Stimulated activated CD4-positive, alpha-beta T cell treated with anti-CD3 and anti-CD28 coated beads, TNF-alpha, amount 100 ng/mL, for 24 hours (primary cell): ENCODE results near the gene SIPA1L3.

ENCODE experiments used
- DNase-seq, 3 experiments: peaks; one replicate each; pipeline ENCODE4 v3.0.0-alpha.2; 2020; ENCODE audit warnings: low read depth in 3 of 3

SIPA1L3 gene

DNA sequence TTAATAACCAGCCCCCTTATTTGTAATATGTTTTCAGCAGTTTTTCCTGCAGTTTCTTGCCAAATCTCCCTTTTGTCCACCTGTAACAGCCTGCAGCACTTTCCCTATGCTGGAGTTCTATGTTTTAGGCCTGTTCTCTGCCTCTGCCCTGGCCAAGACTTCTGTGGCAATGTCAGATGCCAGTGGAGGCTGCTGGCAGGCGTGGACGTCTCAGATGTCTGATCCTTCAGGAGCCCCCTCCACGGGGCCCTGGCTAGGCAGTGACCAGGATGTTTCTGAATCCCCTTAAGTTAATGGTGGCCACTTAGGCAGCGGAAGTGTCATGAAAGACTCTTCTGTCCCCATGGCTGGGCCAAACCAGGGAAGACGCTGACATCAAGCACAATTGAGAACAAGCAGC lies 40.8 kb downstream of the SIPA1L3 start:
- DNase-seq, result no peak

DNA sequence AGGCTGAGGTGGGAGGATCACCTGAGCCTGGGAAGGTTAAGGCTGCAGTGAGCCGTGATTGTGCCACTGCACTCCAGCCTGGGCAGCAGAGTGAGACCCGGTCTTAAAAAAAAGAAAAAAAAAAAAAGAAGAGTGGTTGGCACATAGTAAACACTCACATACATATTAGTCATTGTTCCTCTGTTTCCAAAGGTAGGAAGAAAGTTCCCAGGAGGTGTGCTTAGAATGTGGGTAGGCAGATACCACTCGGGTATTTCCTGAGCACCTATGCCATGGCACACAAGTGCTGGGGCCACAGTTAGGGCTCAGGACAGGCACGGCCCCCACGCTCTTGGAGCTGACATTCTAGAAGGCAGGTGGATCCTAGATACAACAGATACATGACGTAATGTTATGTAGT lies 41.4 kb downstream of the SIPA1L3 start:
- DNase-seq, result no peak

GRCh38 chr19:37950471-37951175 lies 43.6 kb downstream of the SIPA1L3 start:
- no peak for DNase-seq

- no peak for DNase-seq
Measured at GRCh38 chr19:37951816-37952210, 44.8 kb downstream of the SIPA1L3 start.

- DNase-seq, result no peak
Measured at GRCh38 chr19:37953171-37953917, 46.3 kb downstream of the SIPA1L3 start.

DNA sequence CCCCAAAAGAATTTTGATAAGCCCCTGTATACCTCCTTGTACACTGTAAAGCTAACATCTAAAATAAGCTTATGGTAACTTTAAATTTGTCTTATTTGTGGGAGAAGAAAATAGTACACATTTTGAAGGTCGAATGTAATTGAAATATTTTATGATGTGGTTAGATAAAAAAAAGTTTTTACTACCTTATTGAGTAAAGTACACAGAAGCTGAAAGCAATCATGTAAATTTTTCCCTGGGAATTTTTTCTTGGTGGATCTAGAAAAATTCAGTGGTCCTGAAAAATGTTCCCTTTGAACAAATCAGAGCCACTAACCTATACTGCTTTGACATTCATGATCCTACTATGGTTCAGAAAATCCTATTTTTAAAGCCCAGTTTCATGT lies 46.9 kb downstream of the SIPA1L3 start:
- no peak for DNase-seq

- DNase-seq, result no peak
Measured at GRCh38 chr19:37954421-37954874, 47.4 kb downstream of the SIPA1L3 start.

- DNase-seq, result no peak
Measured at GRCh38 chr19:37955986-37956385, 49.0 kb downstream of the SIPA1L3 start.

GRCh38 chr19:37957176-37957575 lies 50.2 kb downstream of the SIPA1L3 start:
- no peak for DNase-seq

- no peak for DNase-seq
Measured at GRCh38 chr19:37959665-37960114, 52.7 kb downstream of the SIPA1L3 start.

DNA sequence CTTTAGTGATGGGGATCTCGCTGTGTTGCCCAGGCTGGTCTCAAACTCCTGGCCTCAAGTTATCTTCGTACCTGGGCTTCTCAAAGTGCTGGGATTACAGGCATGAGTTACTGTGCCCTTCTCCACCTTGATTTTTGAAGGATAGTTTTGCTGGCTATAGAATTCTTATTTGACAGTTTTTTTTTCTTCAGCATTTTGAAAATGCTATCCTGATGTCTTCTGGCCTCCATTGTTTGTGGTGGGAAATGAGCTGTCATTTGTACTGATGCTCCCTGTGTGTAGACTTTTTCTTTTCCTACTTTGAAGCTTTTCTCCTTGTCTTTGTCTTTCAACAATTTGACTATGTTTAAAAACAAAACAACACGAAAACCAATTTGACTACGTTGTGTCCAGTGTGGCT lies 54.2 kb downstream of the SIPA1L3 start:
- DNase-seq, result no peak

GRCh38 chr19:37963190-37963936 lies 56.4 kb downstream of the SIPA1L3 start:
- no peak for DNase-seq

DNA sequence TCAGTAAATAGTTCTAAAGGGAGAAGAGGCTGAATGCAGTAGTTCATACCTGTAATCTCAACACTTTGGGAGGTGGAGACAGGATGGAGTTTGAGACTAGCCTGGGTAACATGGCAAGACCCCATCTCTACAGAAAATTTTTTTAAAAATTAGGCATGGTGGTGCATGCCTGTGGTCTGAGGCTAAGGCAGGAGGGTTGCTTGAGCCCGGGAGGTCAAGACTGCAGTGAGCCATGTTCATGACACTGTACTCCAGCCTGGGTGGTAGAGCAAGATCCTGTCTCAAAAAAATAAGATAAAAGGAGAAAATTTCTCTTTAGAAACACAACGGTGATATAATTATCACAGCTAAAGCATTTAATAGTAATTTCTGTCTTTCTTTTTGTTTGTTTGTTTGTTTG lies 57.1 kb downstream of the SIPA1L3 start:
- no peak for DNase-seq

GRCh38 chr19:37966211-37966661 lies 59.2 kb downstream of the SIPA1L3 start:
- DNase-seq, result no peak

DNA sequence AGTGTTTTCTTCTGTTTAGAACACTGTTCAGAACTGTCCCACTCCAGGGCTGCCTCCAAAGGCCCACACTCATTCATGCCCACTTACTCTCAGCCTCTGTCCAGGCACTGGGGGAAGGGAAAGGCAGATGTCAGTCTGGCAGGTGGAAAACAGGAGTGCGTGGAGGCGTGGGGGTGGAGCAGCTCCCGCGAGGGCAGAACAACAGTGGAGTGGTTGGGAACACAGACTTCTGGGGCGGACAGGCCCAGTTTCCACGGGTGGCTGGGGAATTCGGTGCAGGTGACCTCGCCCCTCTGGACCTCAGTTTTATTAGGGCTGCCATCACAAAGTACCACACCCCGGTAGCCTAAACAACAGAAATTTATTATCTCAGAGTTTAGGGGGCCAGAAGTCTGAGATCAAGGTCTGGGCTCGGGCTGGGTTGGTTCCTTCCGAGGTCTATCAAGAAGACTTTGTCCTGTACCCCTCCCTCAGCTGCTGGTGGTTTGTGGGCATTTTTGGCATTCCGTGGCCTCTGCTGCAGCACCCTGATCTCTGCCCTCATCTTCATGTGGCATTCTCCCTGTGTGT lies 59.7 kb downstream of the SIPA1L3 start:
- no peak for DNase-seq

GRCh38 chr19:37969695-37970094 lies 62.7 kb downstream of the SIPA1L3 start:
- no peak for DNase-seq

DNA sequence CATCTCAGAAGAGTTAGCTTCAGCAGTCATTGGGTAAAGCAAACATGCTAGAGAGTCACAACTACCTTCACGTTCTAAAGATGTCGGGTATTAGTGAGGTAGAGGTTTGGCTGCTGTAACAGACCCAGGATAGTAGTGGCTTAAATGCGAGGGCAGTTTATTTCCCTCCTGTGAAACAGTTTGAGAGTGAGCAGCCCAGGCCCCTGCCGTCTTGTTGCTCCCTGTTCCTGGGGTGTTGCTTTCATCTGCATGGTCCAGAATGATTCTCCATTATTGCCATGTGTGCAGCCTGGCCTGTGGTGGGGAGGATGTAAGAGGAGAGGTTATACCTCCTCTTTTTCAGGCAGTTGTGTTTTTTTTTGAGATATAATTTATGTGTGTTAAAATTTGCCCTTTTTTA lies 63.7 kb downstream of the SIPA1L3 start:
- DNase-seq, result no peak

- no peak for DNase-seq
Measured at GRCh38 chr19:37972803-37973202, 65.8 kb downstream of the SIPA1L3 start.

GRCh38 chr19:37973666-37974065 lies 66.7 kb downstream of the SIPA1L3 start:
- DNase-seq, result no peak

- no peak for DNase-seq
Measured at GRCh38 chr19:37975071-37975470, 68.1 kb downstream of the SIPA1L3 start.

- DNase-seq, result no peak
Measured at GRCh38 chr19:37975596-37976515, 68.8 kb downstream of the SIPA1L3 start.
